ENCODE data around the gene DNMT1.

GRCh38 chr19:10233946-10234345, 39.2 kb upstream of the DNMT1 start:
- no peak for TF ChIP-seq CTCF (IDR thresholded peaks at IDR 0.05; ENCODE audit: low read length)
- no peak for TF ChIP-seq EZH2 (optimal IDR thresholded peaks at IDR 0.05; ENCODE audit: low read depth, low read length)

All from MM.1S (cell line).